HG03139 (cell line): Measurements from ENCODE around the gene GET4.

Experiments
- ATAC-seq: cut with Tn5 transposase; IDR thresholded peaks from one replicate; pipeline ENCODE4 v1.9.1; 2021; ENCODE audit not compliant: unreplicated experiment

Gene GET4

DNA sequence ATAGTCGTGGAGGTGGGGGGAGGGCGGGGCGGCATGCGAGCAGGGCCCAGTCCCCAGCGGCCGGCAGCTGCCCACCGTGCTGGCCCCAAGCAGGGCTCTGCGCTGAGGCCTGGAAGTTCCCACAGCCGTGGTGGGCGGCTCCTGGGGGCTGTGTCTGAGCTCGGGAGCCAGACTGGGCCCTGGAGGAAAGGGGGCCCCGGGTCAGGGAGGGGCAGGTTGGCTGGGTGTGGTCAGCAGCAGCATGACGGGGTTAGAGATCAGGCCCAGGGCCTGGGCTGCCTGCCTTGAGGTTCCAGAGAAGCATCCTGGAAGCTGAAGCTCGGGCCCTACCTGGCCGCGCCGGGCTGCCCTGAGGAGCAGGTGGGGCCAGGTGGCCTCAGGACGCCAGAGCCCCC is 22.1 kb downstream of the GET4 start:
- no peak for ATAC-seq

DNA sequence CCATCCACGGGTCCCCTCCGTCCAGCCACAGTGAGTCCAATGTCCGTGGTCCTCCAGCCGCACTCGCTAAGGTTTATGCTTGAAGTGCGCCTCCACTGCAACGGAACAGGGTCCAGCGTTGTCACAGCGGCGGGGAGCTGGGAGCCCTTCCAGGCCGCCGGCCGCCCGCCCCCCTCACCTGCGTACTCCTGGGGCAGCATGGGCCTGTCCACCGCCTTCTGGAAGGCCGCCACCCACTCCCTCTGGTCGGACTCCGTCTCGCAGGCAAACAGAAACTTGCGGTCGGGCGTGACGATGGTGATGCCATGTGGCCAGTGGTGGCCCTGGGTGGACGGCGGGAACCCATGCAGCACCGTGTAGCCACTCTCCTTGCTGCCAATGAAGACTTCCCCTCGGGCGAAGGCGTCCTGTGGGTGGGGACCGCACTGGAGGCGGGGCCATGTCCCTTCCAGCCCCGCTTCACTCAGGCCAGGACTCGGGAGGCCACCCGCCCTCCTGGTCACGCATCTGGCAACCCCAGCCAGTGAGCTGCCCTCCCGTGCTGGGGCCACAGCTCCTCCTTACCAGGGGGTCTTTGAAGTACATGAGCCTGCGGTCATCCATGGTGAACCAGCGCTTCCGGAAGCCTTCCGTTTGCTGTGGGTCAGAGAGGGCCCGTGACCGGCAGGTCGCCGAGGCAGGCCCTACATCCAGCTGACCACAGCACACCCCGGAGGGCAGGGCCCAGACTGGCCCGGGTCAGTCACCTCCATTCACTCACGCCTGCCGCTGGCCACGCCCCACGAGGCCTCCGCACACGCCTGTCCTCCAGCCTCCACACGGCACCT is 22.7 kb downstream of the GET4 start:
- no peak for ATAC-seq

DNA sequence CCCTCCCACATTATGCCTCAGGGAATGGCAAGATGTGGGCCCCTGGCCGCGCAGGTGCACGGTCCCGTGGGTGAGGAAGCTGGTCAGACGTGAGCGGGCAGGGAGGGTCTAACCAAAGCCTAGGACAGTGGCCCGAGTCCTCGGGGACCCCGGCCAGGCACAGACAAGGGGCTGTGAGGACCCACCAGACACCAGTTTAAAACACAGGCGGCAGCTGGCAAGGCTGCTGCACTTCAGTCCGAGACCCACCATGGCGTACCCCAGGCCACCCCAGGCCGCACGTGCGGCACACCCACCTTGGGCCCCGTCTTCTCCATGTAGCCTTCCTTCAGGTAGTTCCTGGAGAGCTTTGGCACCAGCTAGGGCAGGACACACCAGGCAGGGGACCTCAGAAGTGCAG is 23.5 kb downstream of the GET4 start:
- no peak for ATAC-seq

DNA sequence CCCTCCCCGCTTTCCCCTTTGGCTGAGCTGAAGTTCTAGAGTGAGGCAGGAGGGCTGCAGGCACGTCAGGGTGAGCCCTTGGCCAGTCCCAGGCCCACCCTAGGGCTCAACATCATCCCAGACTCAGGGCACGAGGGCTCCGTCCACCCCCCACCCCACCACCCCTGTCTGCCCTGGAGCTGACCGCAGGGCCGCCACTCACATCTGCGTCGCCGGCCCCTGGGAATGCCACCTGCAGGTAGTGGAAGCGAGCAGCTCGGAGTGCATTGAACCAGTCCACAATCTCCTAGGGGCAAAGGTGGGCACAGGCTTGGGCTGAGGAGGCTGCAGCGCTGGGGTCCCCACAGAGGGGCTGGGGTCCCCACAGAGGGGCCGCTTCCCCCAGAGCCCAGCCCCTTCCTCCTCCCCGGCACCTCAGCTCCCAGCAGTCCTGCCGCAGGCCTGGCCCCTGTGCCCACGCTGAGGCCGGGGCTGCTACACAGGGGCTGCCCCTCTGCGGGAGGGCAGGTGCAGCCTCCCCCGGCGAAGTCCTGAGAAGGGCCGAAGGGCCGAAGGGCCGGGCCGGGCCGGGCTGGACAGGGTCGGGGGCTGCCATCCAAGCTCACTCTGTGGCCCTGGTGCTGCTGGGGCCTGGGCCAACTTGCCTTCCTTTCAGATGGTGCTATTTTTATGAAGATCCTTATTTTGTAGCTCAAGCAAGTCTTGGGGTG is 24.1 kb downstream of the GET4 start:
- ATAC-seq: no peak

- ATAC-seq: no peak
Measured at GRCh38 chr7:901041-901387, 24.7 kb downstream of the GET4 start.

DNA sequence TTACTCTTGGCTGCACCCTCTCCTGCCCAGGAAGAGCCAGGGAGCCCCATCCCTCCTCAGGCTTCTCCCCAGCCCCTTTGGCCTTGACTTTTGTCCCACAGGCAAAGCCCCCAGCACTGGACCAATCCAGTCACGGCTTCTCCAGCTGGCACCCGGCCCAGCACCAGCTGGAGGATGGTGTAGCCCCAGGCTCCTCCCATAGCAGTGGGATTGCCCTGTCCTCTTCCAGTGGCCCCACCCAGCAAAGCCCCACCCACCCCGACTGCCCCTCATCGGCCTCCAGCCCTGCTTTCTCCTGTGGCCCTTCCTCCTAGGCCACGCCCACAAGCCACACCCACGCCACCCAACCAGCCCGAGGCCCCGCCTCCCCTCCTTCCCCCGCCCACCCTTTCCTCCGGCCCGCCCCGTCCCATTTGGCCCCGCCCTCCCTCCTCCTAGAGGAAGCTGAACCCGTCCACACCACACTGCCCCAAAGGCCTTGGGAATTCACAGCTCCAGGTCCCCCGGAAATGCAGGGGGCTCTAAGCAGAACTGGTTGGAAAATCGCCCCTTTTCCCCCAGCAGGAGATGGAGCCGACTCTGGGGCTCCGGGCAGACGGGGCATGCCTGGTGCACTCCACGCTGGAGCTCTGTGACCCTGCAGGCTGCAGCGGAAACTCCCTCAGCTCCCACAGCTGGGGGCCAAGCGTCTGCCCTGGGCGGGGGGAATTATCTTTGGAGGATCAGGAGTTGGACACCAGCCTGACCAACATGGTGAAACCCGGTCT is 25.2 kb downstream of the GET4 start:
- ATAC-seq: no peak

GRCh38 chr7:902996-903395 is 26.6 kb downstream of the GET4 start:
- no peak for ATAC-seq

- ATAC-seq: no peak
Measured at GRCh38 chr7:903921-904755, 27.8 kb downstream of the GET4 start.

DNA sequence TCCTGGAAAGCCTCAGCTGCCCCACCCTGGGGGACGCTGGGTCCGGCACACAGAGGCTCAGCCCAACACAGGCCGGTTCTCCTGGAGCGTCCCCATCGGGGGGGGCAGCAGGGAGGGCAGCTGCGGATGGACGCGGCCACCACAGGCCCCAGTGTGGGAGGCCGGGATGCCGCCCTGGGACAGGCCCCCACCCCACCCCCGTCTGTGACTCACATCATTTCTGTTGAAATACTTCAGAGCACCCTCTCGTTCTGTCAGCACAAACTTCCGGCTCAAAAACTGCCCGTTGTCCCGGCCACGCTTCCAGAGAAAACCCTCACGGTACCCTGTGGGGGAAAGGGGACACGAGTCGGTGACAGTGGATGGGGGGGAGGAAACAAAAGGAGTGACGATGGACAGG is 28.5 kb downstream of the GET4 start:
- no peak for ATAC-seq

GRCh38 chr7:906776-907157 is 30.4 kb downstream of the GET4 start:
- ATAC-seq: no peak

DNA sequence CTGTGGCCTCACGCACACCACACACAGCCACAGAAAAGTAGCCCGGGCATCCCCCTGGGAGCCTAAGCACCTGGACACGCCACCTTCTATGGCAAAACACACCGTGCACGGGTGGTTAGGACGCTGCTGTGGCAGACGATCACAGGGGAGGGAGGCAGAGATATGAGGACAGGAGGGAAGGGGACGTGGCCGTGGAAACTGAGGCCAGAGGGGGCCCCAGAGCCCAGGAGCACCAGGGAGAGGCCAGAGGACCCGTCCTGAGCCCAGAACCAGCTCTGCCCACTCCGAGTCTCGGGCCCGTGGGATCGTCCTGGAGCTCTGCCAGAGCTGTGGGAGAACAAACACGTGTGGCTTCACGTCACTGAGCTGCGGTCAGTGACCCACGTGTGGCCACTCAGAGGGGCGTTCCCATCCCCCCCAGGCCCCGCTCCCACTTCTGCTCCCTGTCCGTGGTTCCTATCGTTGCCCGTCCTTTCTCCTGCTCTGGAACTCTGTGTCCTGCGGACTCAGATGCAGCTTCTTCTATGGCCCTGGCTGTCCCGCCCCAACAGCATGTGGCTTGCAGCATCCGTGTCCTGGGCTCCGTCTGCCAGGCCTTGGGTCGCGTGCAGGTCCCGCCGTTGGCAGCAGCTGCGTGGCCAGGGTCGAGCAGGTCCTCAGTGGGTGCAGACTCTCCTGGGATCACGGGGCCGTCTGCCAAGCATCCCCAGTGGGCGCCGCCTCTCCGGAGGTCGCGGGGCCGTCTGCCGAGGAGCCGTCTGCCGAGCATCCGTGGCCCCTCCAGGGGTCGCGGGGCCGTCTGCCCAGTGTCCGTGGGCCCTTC is 31.0 kb downstream of the GET4 start:
- no peak for ATAC-seq

GRCh38 chr7:908159-908581 is 31.8 kb downstream of the GET4 start:
- ATAC-seq: no peak

- peak; percentile 53 for ATAC-seq
Measured at GRCh38 chr7:908591-909357, 32.4 kb downstream of the GET4 start.

DNA sequence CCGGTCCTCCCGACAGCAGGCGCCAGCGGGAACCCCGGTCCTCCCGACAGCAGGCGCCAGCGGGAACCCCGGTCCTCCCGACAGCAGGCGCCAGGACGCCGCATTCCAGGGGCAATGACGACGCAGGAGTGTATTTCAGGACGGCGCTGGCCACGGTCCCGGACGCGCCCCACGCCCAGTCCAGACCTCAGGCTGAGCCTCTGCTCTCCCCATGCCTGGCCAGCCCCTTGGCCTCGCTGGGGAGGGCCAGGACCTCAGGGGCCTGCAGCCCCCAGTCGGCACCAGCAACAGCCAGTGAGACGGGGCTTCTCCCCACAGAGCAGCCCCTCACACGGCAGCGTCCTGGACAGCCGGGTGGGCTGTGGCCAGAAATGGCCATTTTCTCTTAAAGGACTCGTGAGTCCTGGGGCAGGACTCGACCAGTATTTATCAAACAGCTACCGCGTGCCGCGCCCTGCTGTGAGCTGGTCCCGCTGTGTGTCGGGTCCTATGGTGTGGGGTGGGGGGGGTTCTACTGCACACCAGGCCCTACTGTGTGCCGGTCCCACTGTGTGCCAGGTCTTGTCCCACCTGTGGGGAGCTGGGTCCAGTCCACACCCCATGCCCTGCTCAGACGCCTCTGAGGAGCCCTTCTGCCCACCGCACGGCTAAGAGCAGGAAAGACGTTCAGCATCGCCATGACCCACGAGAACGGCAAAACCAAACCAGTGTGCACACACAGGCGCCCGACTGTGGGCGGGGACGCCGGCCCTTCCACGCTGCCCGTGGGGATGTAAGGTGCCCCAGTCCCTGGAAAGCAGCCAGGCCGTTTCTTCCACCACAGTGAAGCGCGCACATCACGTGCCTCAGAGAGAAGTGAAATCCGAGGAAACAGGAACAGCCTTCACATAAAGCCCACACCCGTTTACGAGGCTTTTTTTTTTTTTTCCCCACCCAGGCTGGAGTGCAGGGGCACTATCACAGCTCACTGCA is 33.3 kb downstream of the GET4 start:
- no peak for ATAC-seq

DNA sequence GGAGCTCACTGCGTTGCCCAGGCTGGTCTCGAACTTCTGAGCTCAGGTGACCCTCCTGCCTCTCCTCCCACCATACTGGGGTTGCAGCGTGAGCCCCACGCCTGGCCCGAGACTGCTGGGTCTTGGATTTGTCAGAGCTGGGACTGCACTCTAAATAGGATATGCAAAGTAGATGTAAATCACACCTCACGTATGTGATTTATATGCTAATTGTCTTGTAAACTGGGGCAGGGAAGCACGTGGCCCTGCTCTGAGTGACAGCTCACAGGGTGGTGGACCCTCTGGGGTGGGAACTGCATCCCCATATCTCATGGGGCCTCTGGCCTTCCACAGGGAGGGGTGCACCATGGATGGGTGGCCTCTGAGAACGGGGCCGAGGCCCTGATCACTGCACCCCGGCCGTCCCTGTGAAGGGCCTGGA is 34.1 kb downstream of the GET4 start:
- ATAC-seq: no peak

DNA sequence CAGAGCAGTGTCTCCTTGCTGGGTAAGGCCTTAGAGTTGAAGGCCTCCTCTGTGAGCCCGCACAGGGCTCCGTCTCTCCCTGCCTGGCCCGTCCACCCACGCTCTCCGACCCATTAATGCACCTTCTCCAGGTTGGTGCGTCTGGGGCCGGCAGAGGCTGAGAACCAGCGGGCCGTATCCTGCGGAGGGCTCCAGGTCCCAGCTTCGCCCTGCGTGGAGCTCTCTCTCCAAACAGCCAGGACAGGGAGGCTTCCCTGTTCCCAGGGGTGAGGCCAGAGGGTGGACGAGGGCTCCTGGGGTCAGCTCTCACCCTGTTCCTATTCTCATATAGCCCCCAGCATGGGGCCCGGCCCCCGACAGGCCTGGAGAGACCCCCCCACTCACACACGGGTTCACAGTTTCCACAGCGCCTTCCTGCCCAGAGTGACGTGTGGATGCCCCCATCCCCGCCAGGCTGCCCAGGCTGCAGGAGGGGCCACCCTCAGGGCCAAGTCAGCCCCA is 34.6 kb downstream of the GET4 start:
- ATAC-seq: no peak

- no peak for ATAC-seq
Measured at GRCh38 chr7:911791-912480, 35.6 kb downstream of the GET4 start.
